Measurements from ENCODE around the gene APC2.

DNA sequence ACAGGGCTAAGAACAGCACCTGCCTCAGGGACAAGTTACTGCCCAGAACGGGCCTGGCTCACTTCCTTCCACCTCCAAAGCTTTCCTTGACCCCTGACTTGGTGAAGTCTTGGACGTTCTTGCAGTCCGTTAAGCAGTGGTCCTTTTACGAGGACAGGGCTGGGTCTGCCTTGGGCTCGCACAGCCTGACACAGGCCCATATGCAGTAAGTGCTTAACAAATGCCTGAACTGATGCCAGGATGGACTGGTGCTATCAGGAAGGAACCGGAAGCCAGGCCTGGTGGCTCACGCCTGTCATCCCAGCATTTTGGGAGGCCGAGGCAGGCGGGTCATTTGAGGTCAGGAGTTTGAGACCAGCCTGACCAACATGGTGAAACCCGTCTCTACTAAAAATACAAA lies 72.1 kb downstream of the APC2 start:
- TF ChIP-seq, protein P1, sequence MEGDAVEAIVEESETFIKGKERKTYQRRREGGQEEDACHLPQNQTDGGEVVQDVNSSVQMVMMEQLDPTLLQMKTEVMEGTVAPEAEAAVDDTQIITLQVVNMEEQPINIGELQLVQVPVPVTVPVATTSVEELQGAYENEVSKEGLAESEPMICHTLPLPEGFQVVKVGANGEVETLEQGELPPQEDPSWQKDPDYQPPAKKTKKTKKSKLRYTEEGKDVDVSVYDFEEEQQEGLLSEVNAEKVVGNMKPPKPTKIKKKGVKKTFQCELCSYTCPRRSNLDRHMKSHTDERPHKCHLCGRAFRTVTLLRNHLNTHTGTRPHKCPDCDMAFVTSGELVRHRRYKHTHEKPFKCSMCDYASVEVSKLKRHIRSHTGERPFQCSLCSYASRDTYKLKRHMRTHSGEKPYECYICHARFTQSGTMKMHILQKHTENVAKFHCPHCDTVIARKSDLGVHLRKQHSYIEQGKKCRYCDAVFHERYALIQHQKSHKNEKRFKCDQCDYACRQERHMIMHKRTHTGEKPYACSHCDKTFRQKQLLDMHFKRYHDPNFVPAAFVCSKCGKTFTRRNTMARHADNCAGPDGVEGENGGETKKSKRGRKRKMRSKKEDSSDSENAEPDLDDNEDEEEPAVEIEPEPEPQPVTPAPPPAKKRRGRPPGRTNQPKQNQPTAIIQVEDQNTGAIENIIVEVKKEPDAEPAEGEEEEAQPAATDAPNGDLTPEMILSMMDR (IDR thresholded peaks at IDR 0.05): no peak
- no peak for TF ChIP-seq POLR2AphosphoS5 (IDR thresholded peaks at IDR 0.05)
- no peak for TF ChIP-seq POLR2A (IDR thresholded peaks at IDR 0.05)
- TF ChIP-seq EP300 (IDR thresholded peaks at IDR 0.05): no peak
